ENCODE data around the gene RPLP2.
A peak's percentile ranks its signal among the peaks of the same experiment; 100 is the strongest.

The RPLP2 gene

DNA sequence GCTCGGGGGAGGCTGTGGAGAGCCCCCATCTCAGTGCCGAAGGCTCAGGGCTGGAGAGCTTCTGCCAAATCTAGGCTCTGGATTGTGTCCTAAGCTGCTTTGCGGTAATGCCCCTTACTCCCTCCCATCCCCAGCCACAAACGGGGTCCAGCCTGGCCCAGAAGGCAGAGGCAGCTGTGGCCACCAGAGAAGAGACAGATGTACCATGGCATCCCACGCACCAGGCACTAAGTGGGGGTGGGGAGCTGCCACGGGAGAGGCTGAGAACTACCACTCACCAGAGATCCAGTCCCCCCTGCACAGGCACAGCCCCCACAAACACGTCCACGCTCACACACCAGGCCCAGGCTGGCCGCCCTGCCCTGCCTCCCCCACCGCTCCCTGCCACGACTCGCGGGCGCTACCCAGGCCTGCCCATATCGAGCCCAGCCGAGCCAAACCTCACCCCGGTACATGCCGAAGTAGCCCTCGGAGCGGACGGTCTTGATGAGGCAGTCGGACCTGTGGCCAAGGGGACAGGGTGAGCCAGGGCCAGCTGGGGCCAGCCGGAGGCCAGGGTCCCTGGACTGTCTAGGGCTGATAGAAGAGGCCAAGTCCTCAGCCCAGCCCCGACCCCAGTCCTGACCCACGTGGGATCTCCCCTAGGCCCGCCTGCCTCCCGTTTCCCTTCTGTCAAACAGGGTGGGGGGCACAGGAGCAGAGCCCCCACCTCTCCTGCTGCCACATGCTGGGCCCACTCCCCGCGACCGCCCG is 15.6 kb upstream of the RPLP2 start:
- Mint-ChIP-seq H3K9me3 (no peaks in the 10 kb centered on the region), H3K4me1 (peaks cover 42% of the 10 kb centered on the region), H3K27ac (peak overlapping the region in 1 of 2 donors; percentile 63), H3K4me3 (peak overlapping the region in 1 of 2 donors; percentile 66), H3K27me3 (no peaks in the 10 kb centered on the region)
- ATAC-seq (no peak), DNase-seq (no peak)

DNA sequence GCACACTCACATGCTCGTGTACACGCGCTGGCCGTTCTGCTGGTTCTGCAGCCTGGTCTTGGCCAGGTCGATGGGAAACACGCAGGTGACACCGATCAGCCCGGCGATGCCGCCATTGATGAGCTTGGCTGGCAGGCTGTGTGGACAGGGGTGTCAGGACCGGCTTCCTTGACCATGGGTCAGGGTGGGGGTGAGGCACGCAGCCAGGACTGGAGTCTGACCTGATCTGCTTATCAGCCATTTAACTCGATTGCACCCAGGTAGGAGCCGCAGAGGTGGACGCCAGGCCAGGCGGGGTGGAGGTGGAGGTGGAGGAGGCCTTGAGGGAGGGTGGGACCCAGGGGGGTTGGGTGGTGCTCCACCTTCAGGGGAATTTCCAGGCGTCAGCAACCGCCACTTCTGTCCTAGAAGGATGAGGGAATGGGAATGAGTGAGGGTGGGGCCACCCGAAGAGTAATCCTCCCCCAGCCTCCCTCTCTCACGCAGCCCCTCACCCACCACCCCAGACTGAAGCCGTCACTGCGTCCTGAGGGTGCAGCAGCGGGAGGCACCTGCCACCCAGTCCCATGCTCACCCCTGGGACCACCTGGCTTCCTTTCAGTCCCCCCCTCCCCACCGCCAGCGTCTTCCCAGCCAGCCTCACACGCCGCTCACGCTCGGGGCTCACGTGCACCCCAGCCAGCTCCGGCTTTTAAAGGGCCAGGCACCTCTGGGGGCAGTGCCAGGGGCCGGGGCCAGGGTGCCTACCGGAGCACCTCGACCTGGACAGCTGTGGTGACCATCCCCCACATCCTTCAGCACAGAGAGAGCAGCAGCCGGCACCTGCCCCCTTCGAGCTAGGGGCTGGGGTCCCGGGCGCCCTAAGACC is 14.8 kb upstream of the RPLP2 start:
- H3K27ac Mint-ChIP-seq: peak overlapping the region; percentile 46 to 78
- H3K4me3 Mint-ChIP-seq: peak overlapping the region; percentile 92 to 96
- ATAC-seq (no peak), DNase-seq (no peak)
- no peaks in the 10 kb centered on the region for H3K27me3 Mint-ChIP-seq
- H3K4me1 Mint-ChIP-seq: peaks cover 42% of the 10 kb centered on the region
- no peaks in the 10 kb centered on the region for H3K9me3 Mint-ChIP-seq

DNA sequence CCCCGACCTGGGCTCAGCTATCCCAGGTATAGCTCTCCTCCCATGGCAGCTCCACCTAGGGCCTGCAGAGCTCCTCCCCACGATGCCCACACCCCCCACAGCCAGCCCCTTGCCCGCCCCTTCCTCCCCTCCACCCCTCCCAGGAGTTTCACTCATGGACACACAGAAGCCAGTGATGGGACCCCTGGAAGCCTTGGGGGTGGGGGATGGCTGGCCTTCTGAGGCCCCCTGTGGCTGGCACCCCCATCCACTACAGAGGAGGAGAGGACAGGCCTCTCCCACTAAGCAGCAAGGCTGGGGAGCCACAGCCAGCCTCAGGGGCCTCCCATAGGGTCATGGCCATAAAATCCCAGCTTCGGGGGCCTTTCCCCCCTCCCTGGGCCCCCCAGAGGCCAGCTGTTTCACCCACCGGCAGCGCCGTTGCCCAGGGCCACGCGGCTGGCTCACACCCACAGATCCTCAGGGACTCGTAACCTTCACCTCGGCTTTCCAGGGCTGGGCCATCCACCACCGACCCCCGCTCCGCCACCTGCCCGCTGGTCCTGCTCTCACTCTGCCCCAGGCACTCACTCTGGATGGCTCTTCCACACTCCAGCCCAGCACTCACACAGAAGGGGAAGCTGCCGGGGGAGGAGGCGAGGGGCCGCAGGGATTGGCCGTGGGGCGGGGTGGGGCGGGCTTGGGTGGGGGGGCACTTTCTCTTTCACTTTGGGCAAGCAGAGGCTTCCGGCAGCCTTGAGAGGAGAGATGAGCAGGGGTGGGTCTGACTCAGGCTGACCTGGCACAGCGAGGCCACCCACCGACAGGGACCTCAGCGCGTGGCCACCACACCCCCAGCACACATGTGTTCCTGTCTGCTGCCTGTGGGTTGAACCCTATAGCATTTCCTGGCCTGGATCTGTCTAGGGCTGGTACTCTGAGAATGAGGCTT is 13.9 kb upstream of the RPLP2 start:
- Mint-ChIP-seq H3K9me3 (no peaks in the 10 kb centered on the region), H3K27me3 (no peaks in the 10 kb centered on the region), H3K27ac (peak overlapping the region; percentile 89 to 95), H3K4me1 (peaks cover 38% of the 10 kb centered on the region), H3K4me3 (peak overlapping the region; percentile 92 to 96)
- peak; percentile 78 for ATAC-seq
- peak; percentile 74 to 89 for DNase-seq

DNA sequence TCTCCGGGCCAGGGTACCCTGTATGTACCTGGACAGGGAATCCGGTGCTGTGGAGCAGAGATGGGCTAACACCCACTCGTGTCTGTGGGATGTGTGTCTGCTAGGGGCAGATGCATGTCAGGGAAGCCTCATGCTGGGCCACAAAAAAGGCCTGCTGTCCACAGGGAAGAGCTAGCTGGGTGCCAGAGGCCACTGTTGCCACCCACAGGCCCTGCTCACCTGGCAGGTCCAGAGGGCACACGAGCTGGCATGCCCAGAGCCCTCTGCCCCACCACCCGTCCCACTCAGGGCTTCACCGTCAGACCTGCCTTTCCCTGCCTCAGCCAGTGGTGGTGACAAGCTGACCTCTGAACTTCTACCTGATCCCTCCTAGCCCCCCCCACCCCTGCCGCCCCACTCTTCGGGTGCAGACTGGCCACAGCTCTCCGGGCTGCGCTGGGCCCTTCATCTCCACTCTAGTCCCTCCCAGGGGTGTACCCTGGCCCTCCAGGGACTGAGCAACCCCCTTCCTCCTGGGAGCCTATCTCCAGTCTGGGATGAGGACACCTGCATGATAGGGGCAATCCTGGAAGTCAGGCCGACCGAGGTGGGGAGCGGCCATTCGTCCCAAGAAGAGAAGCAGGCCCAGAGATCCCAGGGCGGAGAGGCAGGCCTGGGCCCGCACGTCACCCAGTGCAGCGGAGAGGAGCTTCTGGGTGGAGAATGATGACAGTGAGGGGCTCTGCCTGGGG is 13.0 kb upstream of the RPLP2 start:
- Mint-ChIP-seq H3K4me3 (peak overlapping the region; percentile 92 to 96), H3K27ac (peak overlapping the region; percentile 81 to 95)
- DNase-seq: peak in 1 of 2 donors; percentile 28

DNA sequence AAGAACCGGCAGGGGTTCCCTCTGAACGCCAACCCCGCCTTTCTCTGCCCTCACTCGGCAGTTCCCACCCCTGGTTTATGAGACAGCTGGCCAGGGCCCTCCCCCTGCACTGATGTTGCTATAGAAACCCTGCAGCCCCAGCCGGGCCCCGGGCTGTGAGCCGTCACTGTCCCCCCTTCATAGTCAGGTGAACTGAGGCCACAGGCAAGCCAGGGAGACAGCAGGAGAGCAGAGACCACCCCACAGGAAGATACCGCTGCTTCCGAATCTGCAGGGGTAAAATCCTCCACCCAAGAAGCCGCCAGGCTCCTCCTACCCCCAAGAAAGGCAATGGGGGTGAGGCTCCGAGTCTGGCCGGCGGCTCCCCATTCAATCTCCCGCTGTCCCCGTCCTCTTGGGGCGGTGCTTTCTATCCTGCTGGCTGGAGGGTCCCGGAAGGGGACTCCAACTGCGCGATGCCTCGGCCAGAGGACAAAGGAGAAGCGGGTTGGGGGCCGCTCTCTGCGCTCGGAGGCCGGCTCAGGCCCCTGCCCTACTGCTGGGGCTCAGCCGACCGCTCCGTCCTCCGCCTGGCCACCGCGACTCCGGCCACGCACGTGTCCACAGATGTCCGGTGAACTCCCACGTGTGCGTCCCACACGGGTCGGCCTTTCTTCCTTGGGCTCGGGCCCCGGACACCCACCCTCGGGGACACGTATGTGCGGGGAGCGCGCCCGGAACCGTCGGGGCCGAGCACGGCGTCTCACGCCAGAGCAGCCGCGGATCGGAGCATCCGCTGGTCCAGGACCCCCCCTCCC is 12.3 kb upstream of the RPLP2 start:
- DNase-seq (peak; percentile 82 to 83), ATAC-seq (peak; percentile 66)
- peak overlapping the region; percentile 81 to 94 for H3K27ac Mint-ChIP-seq
- H3K9me3 Mint-ChIP-seq: no peaks in the 10 kb centered on the region
- peak overlapping the region; percentile 92 to 96 for H3K4me3 Mint-ChIP-seq
- no peaks in the 10 kb centered on the region for H3K27me3 Mint-ChIP-seq
- peaks cover 44% of the 10 kb centered on the region for H3K4me1 Mint-ChIP-seq

More for the DNA sequence above, 13.0 kb upstream of the RPLP2 start:
- Mint-ChIP-seq H3K9me3 (no peaks in the 10 kb centered on the region), H3K4me1 (peaks cover 44% of the 10 kb centered on the region), H3K27me3 (no peaks in the 10 kb centered on the region)
- ATAC-seq: no peak

DNA sequence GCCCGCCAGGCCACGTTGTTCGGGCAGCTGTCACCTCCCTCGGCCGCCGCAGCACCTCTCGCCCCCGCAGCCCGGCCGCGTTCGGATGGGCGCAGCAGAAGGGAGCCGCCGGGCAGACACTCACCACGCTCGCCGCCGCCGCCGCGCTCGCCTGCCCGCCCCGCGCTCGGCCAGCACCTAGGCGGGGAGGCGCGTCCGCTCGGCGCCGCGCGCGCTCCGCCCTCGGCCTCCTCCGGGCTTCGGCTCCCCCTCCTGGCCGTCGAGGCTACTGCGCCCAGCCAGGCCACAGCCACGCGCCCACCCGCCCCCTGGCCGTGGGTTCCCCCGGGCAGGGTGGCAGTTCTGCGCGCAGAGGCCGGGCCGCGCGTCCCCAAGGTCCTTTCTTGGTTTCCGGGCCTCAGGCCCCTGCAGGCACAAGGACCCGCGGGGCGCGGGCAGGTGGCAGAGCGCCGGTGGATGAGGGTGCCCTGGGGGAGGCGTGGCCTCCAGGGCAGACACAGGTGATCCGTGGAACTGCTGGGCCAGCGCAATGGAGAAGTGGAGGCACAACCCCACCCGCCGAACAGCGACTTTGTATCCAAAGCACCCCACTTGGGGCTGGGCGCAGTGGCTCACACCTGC is 11.6 kb upstream of the RPLP2 start, which contains the start of gene SLC25A22:
Gene SLC25A22 (minus strand): TSS at position 189 of the 621 bp plus-strand sequence. CDS start 3,275 bp downstream, outside the sequence.
- DNase-seq: peak; percentile 87 to 91
- Mint-ChIP-seq H3K9me3 (no peaks in the 10 kb centered on the region), H3K4me3 (peak within 1 kb of the TSS; percentile 92 to 96), H3K27me3 (no peaks in the 10 kb centered on the region), H3K27ac (peak within 1 kb of the TSS; percentile 81 to 94), H3K4me1 (peaks cover 49% of the 10 kb centered on the region)
- ATAC-seq: peak; percentile 63

DNA sequence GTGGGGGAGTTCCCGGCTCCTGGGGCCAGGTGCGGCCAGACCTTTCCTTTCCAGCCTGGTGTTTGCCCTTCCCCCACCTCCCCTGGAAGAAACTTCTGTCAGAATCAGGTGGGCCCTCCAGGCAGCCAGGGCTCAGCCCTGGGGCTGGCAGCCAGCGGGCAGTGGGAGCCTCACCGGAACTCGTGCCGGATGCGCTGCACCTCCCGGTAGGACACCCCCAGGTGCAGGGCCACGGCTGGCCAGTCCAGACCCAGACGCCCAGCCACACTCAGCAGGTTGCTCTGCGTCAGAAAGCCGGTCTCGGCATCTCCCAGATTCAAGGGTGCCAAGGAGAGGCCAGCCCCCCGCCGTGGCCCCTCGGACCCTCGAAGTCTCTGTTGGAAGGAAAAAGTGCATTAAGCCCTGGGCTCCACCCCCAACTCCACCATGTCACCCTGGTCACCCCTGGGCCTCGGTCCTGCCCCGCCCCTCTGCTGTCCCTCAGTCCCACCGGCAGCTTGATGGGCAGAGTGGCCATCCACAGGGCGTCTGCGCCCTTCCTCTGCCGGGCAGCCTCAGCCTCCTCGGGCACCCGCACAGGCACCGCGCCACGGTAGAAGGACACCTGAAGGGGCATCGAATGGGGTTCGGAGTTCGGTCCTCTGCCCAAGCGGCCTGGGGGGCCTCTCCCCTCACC is 10.0 kb upstream of the RPLP2 start:
- no peak for DNase-seq
- ATAC-seq: no peak
- peaks cover 52% of the 10 kb centered on the region for H3K4me1 Mint-ChIP-seq
- H3K27me3 Mint-ChIP-seq: no peaks in the 10 kb centered on the region
- no peak overlapping the region for H3K27ac Mint-ChIP-seq
- no peak overlapping the region for H3K4me3 Mint-ChIP-seq
- H3K9me3 Mint-ChIP-seq: no peaks in the 10 kb centered on the region

DNA sequence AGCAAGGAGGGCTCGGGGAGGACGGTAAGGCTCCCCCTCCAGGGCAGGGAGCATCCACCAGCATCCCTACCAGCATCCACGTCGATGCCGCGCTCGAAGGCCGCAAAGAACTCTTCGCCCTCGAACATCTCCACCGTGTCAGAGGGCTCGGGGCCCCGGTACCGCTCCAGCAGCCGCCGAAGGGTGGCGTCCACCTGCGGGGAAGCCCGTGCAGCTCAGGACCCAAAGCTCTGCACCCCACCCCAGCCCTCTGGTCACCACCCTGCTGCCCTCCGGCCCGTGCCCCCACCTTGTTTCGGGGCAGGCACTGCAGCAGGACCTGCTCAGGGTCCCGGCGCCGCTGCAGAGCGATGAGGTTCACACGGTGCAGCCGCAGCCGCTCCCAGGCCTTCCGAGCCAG is 9.3 kb upstream of the RPLP2 start:
- no peaks in the 10 kb centered on the region for H3K27me3 Mint-ChIP-seq
- H3K4me1 Mint-ChIP-seq: peaks cover 47% of the 10 kb centered on the region
- no peaks in the 10 kb centered on the region for H3K9me3 Mint-ChIP-seq
- no peak overlapping the region for H3K4me3 Mint-ChIP-seq
- no peak for DNase-seq
- ATAC-seq: no peak
- H3K27ac Mint-ChIP-seq: no peak overlapping the region

DNA sequence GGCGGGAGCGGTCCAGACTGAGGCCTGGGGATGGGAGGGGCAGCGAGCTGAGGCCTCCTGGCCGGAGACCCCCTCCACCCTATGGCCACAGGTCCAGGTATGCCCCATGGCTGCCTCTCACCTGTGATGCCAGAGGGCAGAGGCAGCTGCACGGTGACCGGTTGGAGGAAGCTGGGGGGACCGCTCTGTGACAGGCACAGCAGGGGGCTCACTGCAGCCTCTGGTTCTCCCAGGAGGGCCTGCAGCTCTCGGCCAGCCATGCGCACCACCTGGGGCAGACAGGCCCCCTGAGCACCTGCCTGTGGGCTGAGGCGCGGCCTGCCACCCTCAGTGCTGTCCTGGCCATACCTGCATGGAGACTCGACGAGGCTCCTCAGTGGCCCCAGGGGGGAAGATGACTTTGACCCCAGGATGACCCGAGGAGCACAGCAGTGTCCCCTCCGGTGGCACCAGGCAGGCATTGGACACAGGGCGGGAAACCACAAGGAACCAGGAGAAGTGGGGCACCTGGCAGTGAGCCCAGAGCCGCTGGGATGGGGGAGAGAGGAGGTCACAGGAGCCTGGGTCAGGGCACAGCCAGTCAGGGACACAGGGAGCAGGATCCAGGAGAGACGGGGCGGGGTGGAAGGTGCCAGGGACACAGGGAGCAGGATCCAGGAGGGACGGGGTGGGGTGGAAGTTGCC is 8.5 kb upstream of the RPLP2 start:
- ATAC-seq (no peak), DNase-seq (no peak)
- Mint-ChIP-seq H3K9me3 (no peaks in the 10 kb centered on the region), H3K4me3 (no peak overlapping the region), H3K4me1 (peaks cover 45% of the 10 kb centered on the region), H3K27me3 (no peaks in the 10 kb centered on the region), H3K27ac (peak overlapping the region in 1 of 2 donors; percentile 51)

DNA sequence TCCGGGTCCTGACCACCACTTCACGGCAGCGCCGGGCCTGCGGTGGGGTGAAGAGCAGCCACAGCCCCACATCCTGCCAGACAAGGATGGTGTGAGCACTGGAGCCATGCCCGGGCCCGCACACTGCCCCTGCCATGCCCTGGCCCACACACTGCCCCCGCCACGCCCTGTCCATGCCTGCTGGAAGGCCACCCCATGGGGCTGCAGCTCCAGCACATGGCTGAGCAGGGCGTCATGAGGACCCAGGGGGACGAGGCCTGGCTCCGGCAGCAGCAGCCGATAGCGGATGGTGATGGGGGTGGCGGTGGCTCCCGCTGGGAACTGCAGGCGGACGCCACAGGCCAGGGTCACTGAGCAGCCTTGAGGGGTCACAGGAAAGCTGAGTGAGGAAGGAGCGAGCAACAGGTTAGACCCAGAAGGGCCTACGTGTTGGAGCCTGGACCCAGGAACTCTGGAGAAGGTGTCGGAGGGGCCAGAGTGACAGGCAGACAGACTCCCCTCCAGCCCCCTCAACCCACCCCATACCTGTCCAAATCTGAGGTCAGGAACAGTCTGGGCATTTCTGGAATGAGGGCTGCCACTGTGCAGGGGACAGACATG is 7.6 kb upstream of the RPLP2 start:
- Mint-ChIP-seq H3K27me3 (no peaks in the 10 kb centered on the region), H3K9me3 (no peaks in the 10 kb centered on the region), H3K4me3 (no peak overlapping the region), H3K27ac (peak overlapping the region in 1 of 2 donors; percentile 63), H3K4me1 (peaks cover 45% of the 10 kb centered on the region)
- no peak for DNase-seq
- ATAC-seq: no peak

DNA sequence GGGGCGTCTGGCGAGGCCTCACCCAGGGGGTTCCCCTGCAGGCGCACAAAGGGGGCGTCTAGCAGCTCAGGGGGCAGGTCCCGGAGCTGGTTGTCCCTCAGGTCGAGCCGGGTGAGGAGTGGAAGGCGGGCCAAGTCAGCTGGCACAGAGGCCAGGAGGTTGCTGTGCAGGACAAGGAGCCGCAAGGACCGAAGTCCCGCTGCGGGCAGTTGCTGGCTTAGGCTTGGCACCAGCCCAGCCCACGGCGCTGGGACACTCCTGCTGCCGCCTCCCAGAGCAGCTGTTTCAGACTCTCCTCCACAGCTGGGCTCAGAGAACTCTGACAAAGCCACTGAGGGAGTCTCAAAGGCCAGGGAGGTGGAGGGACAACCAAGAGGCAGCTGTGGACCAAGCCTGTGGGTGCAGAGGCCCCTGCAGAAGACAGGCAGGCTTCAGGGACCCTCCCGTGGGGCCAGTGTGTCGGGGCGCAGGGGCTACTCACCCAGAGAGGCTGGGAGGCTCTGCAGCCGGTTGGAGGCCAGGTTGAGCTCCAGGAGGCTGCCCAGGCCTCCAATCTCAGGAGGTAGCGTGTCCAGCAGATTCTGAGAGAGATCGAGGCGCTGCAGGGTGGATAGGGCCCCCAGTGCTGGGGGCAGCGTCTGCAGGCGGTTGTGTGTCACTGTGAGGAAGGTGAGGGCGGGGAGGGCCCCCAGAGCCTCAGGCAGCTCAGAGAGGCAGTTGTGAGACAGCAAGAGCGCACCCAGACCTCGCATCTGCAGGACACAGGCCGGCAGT is 6.9 kb upstream of the RPLP2 start:
- DNase-seq (no peak), ATAC-seq (no peak)
- peak overlapping the region; percentile 26 to 39 for H3K4me3 Mint-ChIP-seq
- no peak overlapping the region for H3K27ac Mint-ChIP-seq
- H3K9me3 Mint-ChIP-seq: no peaks in the 10 kb centered on the region
- peaks cover 48% of the 10 kb centered on the region for H3K4me1 Mint-ChIP-seq
- H3K27me3 Mint-ChIP-seq: no peaks in the 10 kb centered on the region

DNA sequence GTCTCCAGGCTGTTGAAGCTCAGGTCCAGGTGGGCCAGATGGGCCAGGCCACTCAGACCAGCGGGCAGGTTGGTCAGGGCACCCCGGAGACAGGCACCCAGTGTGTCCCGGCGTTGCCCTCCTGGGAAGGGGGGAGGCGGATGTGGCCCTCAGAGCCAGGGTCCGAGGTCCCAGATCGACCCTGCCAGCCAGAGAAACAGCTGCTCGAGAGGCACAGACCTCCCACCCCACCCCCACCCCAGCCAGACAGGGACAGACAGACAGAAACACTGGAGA is 6.4 kb upstream of the RPLP2 start:
- H3K4me1 Mint-ChIP-seq: peaks cover 53% of the 10 kb centered on the region
- H3K4me3 Mint-ChIP-seq: peak overlapping the region; percentile 84
- ATAC-seq (no peak), DNase-seq (no peak)
- no peak overlapping the region for H3K27ac Mint-ChIP-seq
- no peaks in the 10 kb centered on the region for H3K27me3 Mint-ChIP-seq
- no peaks in the 10 kb centered on the region for H3K9me3 Mint-ChIP-seq

Data from stimulated activated naive CD8-positive, alpha-beta T cell treated with anti-CD3 and anti-CD28 coated beads, Interleukin-15, amount 100 ng/mL, for 72 hours (primary cell).